Neural cell (in vitro differentiated cells): Measurements from ENCODE around the gene WDTC1.

ENCODE experiments used
- EP300 ChIP-seq: fragments of 450-650 bp; conservative IDR thresholded peaks from 2 replicates; pipeline ENCODE4 v1.6.1; 2014; ENCODE audit warnings: antibody characterized with exemption, mild to moderate bottlenecking, moderate library complexity; ENCODE audit not compliant: poor library complexity, severe bottlenecking
- EZH2 ChIP-seq: fragments of 200-600, 300-800 bp; shearing (Covaris generic), sonication (generic); IDR thresholded peaks from 2 replicates; pipeline ENCODE4 v1.6.1; 2014; ENCODE audit warnings: antibody characterized with exemption, low read length, borderline replicate concordance, mild to moderate bottlenecking; ENCODE audit not compliant: insufficient read depth, poor library complexity, severe bottlenecking
- MXI1 ChIP-seq: fragments of 450-650 bp; conservative IDR thresholded peaks from 2 replicates; pipeline ENCODE4 v1.6.1; 2014; ENCODE audit warnings: antibody characterized with exemption, mild to moderate bottlenecking; ENCODE audit not compliant: poor library complexity, severe bottlenecking
- POLR2AphosphoS5 ChIP-seq: IDR thresholded peaks from 2 replicates; pipeline ENCODE4 v1.6.1; 2012
- RAD21 ChIP-seq: fragments of 450-650 bp; conservative IDR thresholded peaks from 2 replicates; pipeline ENCODE4 v1.6.1; 2014; ENCODE audit warnings: antibody characterized with exemption, mild to moderate bottlenecking, moderate library complexity
- SMC3 ChIP-seq: fragments of 450-650 bp; conservative IDR thresholded peaks from 2 replicates; pipeline ENCODE4 v1.6.1; 2014; ENCODE audit warnings: antibody characterized with exemption, mild to moderate bottlenecking, moderate library complexity; ENCODE audit not compliant: poor library complexity
- TAF1 ChIP-seq: IDR thresholded peaks from 2 replicates; pipeline ENCODE4 v1.6.1; 2012; ENCODE audit warnings: low read depth
- TF ChIP-seq, protein P1 (sequence below): fragments of 450-650 bp; IDR thresholded peaks from 2 replicates; pipeline ENCODE4 v1.5.1; 2014; ENCODE audit warnings: antibody characterized with exemption, mild to moderate bottlenecking, moderate library complexity; ENCODE audit not compliant: poor library complexity, severe bottlenecking
- TF ChIP-seq, protein P2 (sequence below): IDR thresholded peaks from 2 replicates; pipeline ENCODE4 v1.6.1; 2012; ENCODE audit warnings: borderline replicate concordance

DNA sequence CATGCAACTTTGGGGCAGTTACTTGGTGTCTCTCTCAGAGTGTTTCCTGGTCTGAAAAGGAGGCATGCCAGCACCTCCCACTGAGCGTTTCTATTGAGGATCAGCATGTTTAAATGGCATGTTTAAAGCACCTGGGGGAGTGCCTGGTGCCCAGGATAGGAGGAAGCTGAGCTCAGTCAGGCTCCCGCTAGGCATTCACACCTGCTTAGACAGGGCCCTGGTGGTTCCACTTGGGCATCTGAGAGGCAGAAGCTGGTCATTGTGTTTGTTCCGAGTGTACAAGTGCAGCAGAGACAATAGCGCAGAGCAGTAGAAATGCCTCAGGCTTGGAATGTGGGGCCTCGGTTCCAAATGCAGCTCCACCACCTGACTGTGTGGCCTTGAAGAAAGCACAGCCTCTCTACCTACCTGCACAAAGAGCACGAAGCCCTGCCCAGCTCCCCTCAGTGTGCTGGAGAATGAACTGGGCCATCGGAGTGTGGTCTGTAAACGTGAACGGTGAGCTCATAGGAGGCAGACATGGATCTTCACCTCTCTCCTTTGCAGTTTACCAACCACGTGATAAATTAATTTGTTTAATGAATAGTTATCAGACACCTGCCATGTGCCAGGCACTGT lies 67.3 kb downstream of the WDTC1 start:
- TF ChIP-seq RAD21 (no peak), POLR2AphosphoS5 (no peak), TAF1 (no peak), EP300 (no peak), EZH2 (no peak), MXI1 (no peak), SMC3 (no peak)
- TF ChIP-seq, protein P1, sequence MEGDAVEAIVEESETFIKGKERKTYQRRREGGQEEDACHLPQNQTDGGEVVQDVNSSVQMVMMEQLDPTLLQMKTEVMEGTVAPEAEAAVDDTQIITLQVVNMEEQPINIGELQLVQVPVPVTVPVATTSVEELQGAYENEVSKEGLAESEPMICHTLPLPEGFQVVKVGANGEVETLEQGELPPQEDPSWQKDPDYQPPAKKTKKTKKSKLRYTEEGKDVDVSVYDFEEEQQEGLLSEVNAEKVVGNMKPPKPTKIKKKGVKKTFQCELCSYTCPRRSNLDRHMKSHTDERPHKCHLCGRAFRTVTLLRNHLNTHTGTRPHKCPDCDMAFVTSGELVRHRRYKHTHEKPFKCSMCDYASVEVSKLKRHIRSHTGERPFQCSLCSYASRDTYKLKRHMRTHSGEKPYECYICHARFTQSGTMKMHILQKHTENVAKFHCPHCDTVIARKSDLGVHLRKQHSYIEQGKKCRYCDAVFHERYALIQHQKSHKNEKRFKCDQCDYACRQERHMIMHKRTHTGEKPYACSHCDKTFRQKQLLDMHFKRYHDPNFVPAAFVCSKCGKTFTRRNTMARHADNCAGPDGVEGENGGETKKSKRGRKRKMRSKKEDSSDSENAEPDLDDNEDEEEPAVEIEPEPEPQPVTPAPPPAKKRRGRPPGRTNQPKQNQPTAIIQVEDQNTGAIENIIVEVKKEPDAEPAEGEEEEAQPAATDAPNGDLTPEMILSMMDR, result no peak
- TF ChIP-seq, protein P2, sequence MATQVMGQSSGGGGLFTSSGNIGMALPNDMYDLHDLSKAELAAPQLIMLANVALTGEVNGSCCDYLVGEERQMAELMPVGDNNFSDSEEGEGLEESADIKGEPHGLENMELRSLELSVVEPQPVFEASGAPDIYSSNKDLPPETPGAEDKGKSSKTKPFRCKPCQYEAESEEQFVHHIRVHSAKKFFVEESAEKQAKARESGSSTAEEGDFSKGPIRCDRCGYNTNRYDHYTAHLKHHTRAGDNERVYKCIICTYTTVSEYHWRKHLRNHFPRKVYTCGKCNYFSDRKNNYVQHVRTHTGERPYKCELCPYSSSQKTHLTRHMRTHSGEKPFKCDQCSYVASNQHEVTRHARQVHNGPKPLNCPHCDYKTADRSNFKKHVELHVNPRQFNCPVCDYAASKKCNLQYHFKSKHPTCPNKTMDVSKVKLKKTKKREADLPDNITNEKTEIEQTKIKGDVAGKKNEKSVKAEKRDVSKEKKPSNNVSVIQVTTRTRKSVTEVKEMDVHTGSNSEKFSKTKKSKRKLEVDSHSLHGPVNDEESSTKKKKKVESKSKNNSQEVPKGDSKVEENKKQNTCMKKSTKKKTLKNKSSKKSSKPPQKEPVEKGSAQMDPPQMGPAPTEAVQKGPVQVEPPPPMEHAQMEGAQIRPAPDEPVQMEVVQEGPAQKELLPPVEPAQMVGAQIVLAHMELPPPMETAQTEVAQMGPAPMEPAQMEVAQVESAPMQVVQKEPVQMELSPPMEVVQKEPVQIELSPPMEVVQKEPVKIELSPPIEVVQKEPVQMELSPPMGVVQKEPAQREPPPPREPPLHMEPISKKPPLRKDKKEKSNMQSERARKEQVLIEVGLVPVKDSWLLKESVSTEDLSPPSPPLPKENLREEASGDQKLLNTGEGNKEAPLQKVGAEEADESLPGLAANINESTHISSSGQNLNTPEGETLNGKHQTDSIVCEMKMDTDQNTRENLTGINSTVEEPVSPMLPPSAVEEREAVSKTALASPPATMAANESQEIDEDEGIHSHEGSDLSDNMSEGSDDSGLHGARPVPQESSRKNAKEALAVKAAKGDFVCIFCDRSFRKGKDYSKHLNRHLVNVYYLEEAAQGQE, result no peak
